SK-N-SH treated with all-trans-retinoic acid at 6 μM for 48 hours (cell line): ENCODE measurements around the gene FREM2.

Source experiments
- ARNTL ChIP-seq: fragments of 450-650 bp; formaldehyde crosslinking; IDR thresholded peaks from 2 replicates; pipeline ENCODE4 v1.5.0; 2020; ENCODE audit warnings: low read depth, mild to moderate bottlenecking, moderate library complexity, borderline replicate concordance
- CREB5 ChIP-seq: fragments of 250-450 bp; sonication (Bioruptor Pico); IDR thresholded peaks from 2 replicates; pipeline ENCODE4 v1.5.1; 2020; ENCODE audit warnings: low read depth, mild to moderate bottlenecking, moderate library complexity
- CSDC2 ChIP-seq: fragments of 250-450 bp; sonication (Bioruptor Pico); IDR thresholded peaks from 2 replicates; pipeline ENCODE4 v1.5.0; 2020; ENCODE audit warnings: mild to moderate bottlenecking, moderate library complexity
- ESRRG ChIP-seq: fragments of 250-450 bp; sonication (Bioruptor Pico); IDR thresholded peaks from 2 replicates; pipeline ENCODE4 v1.6.1; 2021; ENCODE audit warnings: mild to moderate bottlenecking
- POU6F1 ChIP-seq: fragments of 250-450 bp; sonication (Bioruptor Pico); IDR thresholded peaks from 2 replicates; pipeline ENCODE4 v1.8.0; 2021; ENCODE audit warnings: low read depth, mild to moderate bottlenecking, moderate library complexity, borderline replicate concordance
- PPARA ChIP-seq: fragments of 250-450 bp; sonication (Bioruptor Pico); IDR thresholded peaks from 2 replicates; pipeline ENCODE4 v1.5.0; 2020; ENCODE audit warnings: mild to moderate bottlenecking, borderline replicate concordance
- RARB ChIP-seq: fragments of 250-450 bp; sonication (Bioruptor Pico); IDR thresholded peaks from 2 replicates; pipeline ENCODE4 v1.8.0; 2021; ENCODE audit warnings: mild to moderate bottlenecking, moderate library complexity
- ZNF565 ChIP-seq: fragments of 450-650 bp; formaldehyde crosslinking; conservative IDR thresholded peaks from 2 replicates; pipeline ENCODE4 v1.5.0; 2020; ENCODE audit warnings: low read depth, mild to moderate bottlenecking, moderate library complexity
- ZNF70 ChIP-seq: fragments of 450-650 bp; formaldehyde crosslinking; IDR thresholded peaks from 2 replicates; pipeline ENCODE4 v1.5.0; 2020; ENCODE audit warnings: mild to moderate bottlenecking, moderate library complexity

GRCh38 chr13:38830442-38831045, 143.7 kb downstream of the FREM2 start:
- TF ChIP-seq ZNF70 = no peak
- TF ChIP-seq CREB5 (CRISPR knock-in tag) = no peak
- no peak for TF ChIP-seq CSDC2 (CRISPR knock-in tag)
- TF ChIP-seq POU6F1 = no peak
- no peak for TF ChIP-seq ARNTL (CRISPR knock-in tag)
- TF ChIP-seq PPARA (CRISPR knock-in tag) = no peak
- no peak for TF ChIP-seq ZNF565 (CRISPR knock-in tag)
- TF ChIP-seq ESRRG = no peak
- no peak for TF ChIP-seq RARB
